ENCODE results near the gene SLC35F3. TPM values are rescaled to one million over a fixed set of nuclear protein-coding genes. Genes with fewer than 3 reads are reported as not detected.

SLC35F3 gene
- total RNA-seq, 1 donor: not detected

DNA sequence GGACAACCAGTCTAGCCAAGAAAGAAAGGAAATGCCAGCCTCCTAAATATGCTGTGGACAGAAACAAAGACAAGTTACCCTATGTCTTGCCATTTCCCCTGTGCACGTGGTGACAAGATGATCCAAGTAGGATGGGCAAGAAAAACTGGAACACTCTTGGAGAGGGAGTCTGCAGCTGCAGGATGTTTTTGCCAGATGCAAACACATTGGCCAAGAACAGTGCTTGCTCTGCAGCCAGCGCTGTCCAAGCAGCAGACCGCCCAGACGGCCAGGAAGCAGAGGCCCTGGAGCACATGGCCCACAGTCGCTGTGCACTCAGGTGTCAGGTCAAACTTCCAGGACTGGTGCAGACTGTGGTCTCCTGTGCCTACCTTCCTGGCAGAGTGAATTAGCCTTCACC, 189.3 kb downstream of the SLC35F3 start:
- no peaks in the 10 kb centered on the region for H3K9me3 ChIP-seq (ENCODE audit: low read depth, low read length)

DNA sequence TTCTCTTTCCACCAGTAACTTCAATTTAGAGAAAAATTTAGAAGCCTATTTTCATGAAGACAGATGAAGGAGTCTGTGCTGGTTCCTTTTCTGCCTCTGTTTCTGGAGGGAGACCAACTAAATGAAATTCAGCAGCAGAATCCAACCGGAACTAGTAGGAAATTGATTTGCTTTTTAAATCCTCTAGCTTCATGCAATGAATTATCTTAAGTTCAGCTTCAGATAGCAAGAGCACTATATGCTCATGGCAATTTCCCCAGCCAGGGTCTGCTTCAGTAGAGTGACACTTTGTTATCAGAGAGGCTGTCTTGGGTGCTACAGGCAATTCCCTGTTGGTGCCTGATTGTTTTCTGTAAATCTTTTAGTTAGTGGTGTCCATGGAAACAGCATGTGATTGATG, 189.7 kb downstream of the SLC35F3 start:
- Histone ChIP-seq H3K79me2 (ENCODE audit: insufficient read depth, low read length) (no peaks in the 10 kb centered on the region), H2AFZ (ENCODE audit: low read length) (no peak overlapping the region), H3K4me1 (ENCODE audit: insufficient read depth, low read length) (no peaks in the 10 kb centered on the region), H4K20me1 (ENCODE audit: insufficient read depth, low read length) (no peaks in the 10 kb centered on the region), H3K9me3 (ENCODE audit: low read depth, low read length) (no peaks in the 10 kb centered on the region), H3K36me3 (ENCODE audit: insufficient read depth, low read length) (no peaks in the 10 kb centered on the region), H3K27me3 (ENCODE audit: insufficient read depth, low read length) (no peaks in the 10 kb centered on the region), H3K4me2 (ENCODE audit: insufficient read depth, low read length) (no peak overlapping the region), H3K4me3 (ENCODE audit: insufficient read depth, low read length) (no peak overlapping the region), H3K27ac (ENCODE audit: low read depth, low read length) (no peak overlapping the region)
- TF ChIP-seq, protein P1, sequence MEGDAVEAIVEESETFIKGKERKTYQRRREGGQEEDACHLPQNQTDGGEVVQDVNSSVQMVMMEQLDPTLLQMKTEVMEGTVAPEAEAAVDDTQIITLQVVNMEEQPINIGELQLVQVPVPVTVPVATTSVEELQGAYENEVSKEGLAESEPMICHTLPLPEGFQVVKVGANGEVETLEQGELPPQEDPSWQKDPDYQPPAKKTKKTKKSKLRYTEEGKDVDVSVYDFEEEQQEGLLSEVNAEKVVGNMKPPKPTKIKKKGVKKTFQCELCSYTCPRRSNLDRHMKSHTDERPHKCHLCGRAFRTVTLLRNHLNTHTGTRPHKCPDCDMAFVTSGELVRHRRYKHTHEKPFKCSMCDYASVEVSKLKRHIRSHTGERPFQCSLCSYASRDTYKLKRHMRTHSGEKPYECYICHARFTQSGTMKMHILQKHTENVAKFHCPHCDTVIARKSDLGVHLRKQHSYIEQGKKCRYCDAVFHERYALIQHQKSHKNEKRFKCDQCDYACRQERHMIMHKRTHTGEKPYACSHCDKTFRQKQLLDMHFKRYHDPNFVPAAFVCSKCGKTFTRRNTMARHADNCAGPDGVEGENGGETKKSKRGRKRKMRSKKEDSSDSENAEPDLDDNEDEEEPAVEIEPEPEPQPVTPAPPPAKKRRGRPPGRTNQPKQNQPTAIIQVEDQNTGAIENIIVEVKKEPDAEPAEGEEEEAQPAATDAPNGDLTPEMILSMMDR (IDR thresholded peaks at IDR 0.05; ENCODE audit: extremely low read depth, low read depth, low read length): no peak
- no peak for DNase-seq (ENCODE audit: insufficient read length, low spot score, missing footprints)

More for the DNA sequence above, 189.3 kb downstream of the SLC35F3 start:
- H3K4me2 ChIP-seq (ENCODE audit: insufficient read depth, low read length): no peak overlapping the region
- no peak overlapping the region for H3K4me3 ChIP-seq (ENCODE audit: insufficient read depth, low read length)
- no peaks in the 10 kb centered on the region for H3K79me2 ChIP-seq (ENCODE audit: insufficient read depth, low read length)
- no peak overlapping the region for H2AFZ ChIP-seq (ENCODE audit: low read length)
- H3K4me1 ChIP-seq (ENCODE audit: insufficient read depth, low read length): no peaks in the 10 kb centered on the region
- no peak overlapping the region for H3K27ac ChIP-seq (ENCODE audit: low read depth, low read length)
- TF ChIP-seq, protein P1 (IDR thresholded peaks at IDR 0.05; ENCODE audit: extremely low read depth, low read depth, low read length): no peak
- no peaks in the 10 kb centered on the region for H3K27me3 ChIP-seq (ENCODE audit: insufficient read depth, low read length)
- no peaks in the 10 kb centered on the region for H4K20me1 ChIP-seq (ENCODE audit: insufficient read depth, low read length)
- DNase-seq (ENCODE audit: insufficient read length, low spot score, missing footprints): no peak
- no peaks in the 10 kb centered on the region for H3K36me3 ChIP-seq (ENCODE audit: insufficient read depth, low read length)

DNA sequence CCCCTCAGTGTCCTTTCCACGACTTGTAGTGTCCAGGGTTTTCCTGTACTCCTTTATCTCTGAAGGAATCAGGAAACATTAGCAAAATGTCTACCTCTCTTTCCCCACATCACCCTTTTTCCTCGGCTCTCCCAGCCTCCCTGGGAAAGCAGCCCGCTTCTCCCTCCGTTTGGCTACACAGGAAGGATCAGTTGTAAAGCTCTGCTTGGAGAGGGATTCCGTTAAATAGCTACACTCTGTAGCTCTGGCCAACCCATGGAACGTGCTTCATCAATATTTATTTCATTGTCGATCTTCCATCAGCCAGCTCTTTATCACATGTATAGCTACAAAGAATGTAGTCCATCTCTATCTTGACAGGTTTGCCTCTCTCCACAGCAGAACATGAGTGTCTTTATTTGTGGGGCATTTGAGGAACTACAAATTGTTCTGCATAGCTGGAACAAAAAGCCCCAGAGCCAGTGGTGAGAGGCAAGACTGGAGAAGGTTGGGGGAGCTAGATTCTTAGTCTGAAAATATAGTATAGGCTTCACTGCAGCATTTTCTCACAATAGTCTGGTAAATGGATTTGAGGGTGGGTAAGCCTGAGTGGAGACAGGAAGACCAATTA, 191.8 kb downstream of the SLC35F3 start:
- Histone ChIP-seq H3K36me3 (ENCODE audit: insufficient read depth, low read length) (no peaks in the 10 kb centered on the region), H3K27me3 (ENCODE audit: insufficient read depth, low read length) (no peaks in the 10 kb centered on the region), H3K4me1 (ENCODE audit: insufficient read depth, low read length) (no peaks in the 10 kb centered on the region), H2AFZ (ENCODE audit: low read length) (no peak overlapping the region), H3K27ac (ENCODE audit: low read depth, low read length) (no peak overlapping the region), H3K4me3 (ENCODE audit: insufficient read depth, low read length) (no peak overlapping the region), H3K4me2 (ENCODE audit: insufficient read depth, low read length) (no peak overlapping the region), H4K20me1 (ENCODE audit: insufficient read depth, low read length) (no peaks in the 10 kb centered on the region), H3K9me3 (ENCODE audit: low read depth, low read length) (no peaks in the 10 kb centered on the region), H3K79me2 (ENCODE audit: insufficient read depth, low read length) (no peaks in the 10 kb centered on the region)
- TF ChIP-seq, protein P1 (IDR thresholded peaks at IDR 0.05; ENCODE audit: extremely low read depth, low read depth, low read length): no peak
- DNase-seq (ENCODE audit: insufficient read length, low spot score, missing footprints): peak; percentile 65

DNA sequence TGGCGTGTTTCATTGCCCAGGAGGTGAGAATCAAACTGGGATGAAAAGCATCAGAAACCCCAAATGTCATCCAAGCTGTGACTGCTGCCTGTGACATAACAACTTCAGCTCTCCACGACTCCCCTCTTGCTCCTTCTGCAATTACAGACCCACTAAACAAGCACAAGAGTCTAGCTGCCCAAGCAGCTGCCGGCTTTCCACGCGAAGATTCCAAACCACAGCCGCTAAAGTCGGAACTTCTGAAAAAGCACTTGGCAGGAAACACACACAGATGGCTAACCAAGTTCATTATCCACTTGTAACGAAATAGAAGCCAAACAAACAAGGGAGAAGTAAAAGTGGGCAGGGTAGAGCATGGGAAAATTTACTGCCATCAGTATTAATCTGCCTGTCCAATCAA, 198.1 kb downstream of the SLC35F3 start:
- Histone ChIP-seq H2AFZ (ENCODE audit: low read length) (no peak overlapping the region), H3K36me3 (ENCODE audit: insufficient read depth, low read length) (no peaks in the 10 kb centered on the region), H3K9me3 (ENCODE audit: low read depth, low read length) (no peaks in the 10 kb centered on the region), H3K27ac (ENCODE audit: low read depth, low read length) (no peak overlapping the region), H3K27me3 (ENCODE audit: insufficient read depth, low read length) (no peaks in the 10 kb centered on the region), H3K4me1 (ENCODE audit: insufficient read depth, low read length) (no peaks in the 10 kb centered on the region), H3K4me2 (ENCODE audit: insufficient read depth, low read length) (no peak overlapping the region), H3K4me3 (ENCODE audit: insufficient read depth, low read length) (no peak overlapping the region), H3K79me2 (ENCODE audit: insufficient read depth, low read length) (no peaks in the 10 kb centered on the region), H4K20me1 (ENCODE audit: insufficient read depth, low read length) (no peaks in the 10 kb centered on the region)
- TF ChIP-seq, protein P1 (IDR thresholded peaks at IDR 0.05; ENCODE audit: extremely low read depth, low read depth, low read length): no peak
- DNase-seq (ENCODE audit: insufficient read length, low spot score, missing footprints): no peak
